ENCODE results near the gene PDK1.

Gene PDK1

GRCh38 chr2:172642301-172643020, 86.6 kb downstream of the PDK1 start:
- in situ Hi-C loops (cut with HindIII; ENCODE audit: low sequenced_read_pairs): no loop called here
- no peak for TF ChIP-seq CTCF (IDR thresholded peaks at IDR 0.05; ENCODE audit: low read depth, low read length, missing control alignments)
- no peak overlapping the region for H3K4me3 ChIP-seq (ENCODE audit: low read depth, low read length)
- DNase-seq (ENCODE audit: low read depth): no peak

GRCh38 chr2:172643142-172643541, 87.3 kb downstream of the PDK1 start:
- no peak overlapping the region for H3K4me3 ChIP-seq (ENCODE audit: low read depth, low read length)
- TF ChIP-seq CTCF (IDR thresholded peaks at IDR 0.05; ENCODE audit: low read depth, low read length, missing control alignments): no peak
- DNase-seq (ENCODE audit: low read depth): no peak
- in situ Hi-C loops (cut with HindIII; ENCODE audit: low sequenced_read_pairs): no loop called here

GRCh38 chr2:172647439-172647838, 91.5 kb downstream of the PDK1 start:
- in situ Hi-C loops (cut with HindIII; ENCODE audit: low sequenced_read_pairs): no loop called here
- DNase-seq (ENCODE audit: low read depth): no peak
- no peak overlapping the region for H3K4me3 ChIP-seq (ENCODE audit: low read depth, low read length)
- no peak for TF ChIP-seq CTCF (IDR thresholded peaks at IDR 0.05; ENCODE audit: low read depth, low read length, missing control alignments)

GRCh38 chr2:172655091-172655837, 99.4 kb downstream of the PDK1 start:
- no peak overlapping the region for H3K4me3 ChIP-seq (ENCODE audit: low read depth, low read length)
- DNase-seq (ENCODE audit: low read depth): peak; percentile 86
- in situ Hi-C loops (cut with HindIII; ENCODE audit: low sequenced_read_pairs): no loop called here
- no peak for TF ChIP-seq CTCF (IDR thresholded peaks at IDR 0.05; ENCODE audit: low read depth, low read length, missing control alignments)

GRCh38 chr2:172655838-172656573, 100.1 kb downstream of the PDK1 start:
- in situ Hi-C loops (cut with HindIII; ENCODE audit: low sequenced_read_pairs): no loop called here
- no peak for DNase-seq (ENCODE audit: low read depth)
- no peak for TF ChIP-seq CTCF (IDR thresholded peaks at IDR 0.05; ENCODE audit: low read depth, low read length, missing control alignments)
- H3K4me3 ChIP-seq (ENCODE audit: low read depth, low read length): no peak overlapping the region
